NCI-H1930 (cell line): ENCODE measurements around the gene ENTPD5.
"Not testable (repeated sequence)": the region's sequence is repeated elsewhere in the genome, so short reads cannot be mapped to it uniquely, and the experiment has no call there.

Source experiments
- DNase-seq, 2 experiments: peaks; one replicate each; lab custom pipeline; 2025; lab: John Stamatoyannopoulos, UW

Gene ENTPD5

GRCh38 chr14:73944432-73945158, 74.5 kb downstream of the ENTPD5 start:
- DNase-seq = no peak

- no peak for DNase-seq
These were observed 76.0 kb downstream of the ENTPD5 start for GRCh38 chr14:73943083-73943482.

GRCh38 chr14:73942180-73942579, 76.9 kb downstream of the ENTPD5 start:
- no peak for DNase-seq

GRCh38 chr14:73937012-73937411, 82.1 kb downstream of the ENTPD5 start:
- no peak for DNase-seq

GRCh38 chr14:73936548-73936947, 82.5 kb downstream of the ENTPD5 start:
- no peak for DNase-seq

- DNase-seq = no peak
These were observed 83.4 kb downstream of the ENTPD5 start for GRCh38 chr14:73935666-73936065.

- DNase-seq = no peak
These were observed 94.8 kb downstream of the ENTPD5 start for GRCh38 chr14:73924337-73924736.

GRCh38 chr14:73919457-73919856, 99.6 kb downstream of the ENTPD5 start:
- not testable (repeated sequence) for DNase-seq

- DNase-seq = no peak
These were observed 102.8 kb downstream of the ENTPD5 start for GRCh38 chr14:73916324-73916723.

- DNase-seq = no peak
These were observed 105.8 kb downstream of the ENTPD5 start for GRCh38 chr14:73913256-73913655.

GRCh38 chr14:73909681-73910080, 109.4 kb downstream of the ENTPD5 start:
- no peak for DNase-seq
